ENCODE results near the gene FKBP1C. TPM values are rescaled to one million over a fixed set of nuclear protein-coding genes. Genes with fewer than 3 reads are reported as not detected.
"Not testable (repeated sequence)": the region's sequence is repeated elsewhere in the genome, so short reads cannot be mapped to it uniquely, and the experiment has no call there.

Gene FKBP1C
- total and polyA plus RNA-seq, 9 donors, result 0.13 to 3.0 (median 0.91) TPM

DNA sequence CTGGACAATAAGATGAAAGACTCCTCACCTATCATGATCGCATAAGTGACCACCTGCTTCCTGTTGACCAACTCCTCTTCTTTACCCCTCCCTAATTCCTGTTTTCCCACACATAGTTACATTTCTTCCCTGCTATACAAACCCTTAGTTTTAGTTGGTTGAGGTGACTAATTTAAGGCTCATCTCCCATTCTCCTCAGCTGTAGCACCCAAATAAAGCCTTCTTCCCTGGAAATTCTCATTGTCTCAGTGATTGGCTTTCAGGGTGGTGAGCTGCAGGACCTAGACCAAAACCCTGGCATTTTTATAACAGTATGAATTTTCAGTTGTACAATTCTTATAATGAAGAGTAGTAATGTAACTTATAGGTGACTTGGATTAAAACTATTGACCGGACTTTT is 2.1 kb downstream of the FKBP1C start:
- no peaks in the 10 kb centered on the region for H3K27me3 ChIP-seq (ENCODE audit: control insufficient read depth, insufficient read depth, low read length)
- H3K4me3 ChIP-seq (ENCODE audit: low read length), result no peak overlapping the region
- no peak for DNase-seq
- WGBS (ENCODE audit: insufficient coverage), result no CpG with 5 or more reads among the region's 2 CpGs
- peaks cover 5% of the 10 kb centered on the region for H3K9me3 ChIP-seq (replicated peaks; ENCODE audit: control insufficient read depth, low read depth, low read length)
- no peaks in the 10 kb centered on the region for H3K36me3 ChIP-seq (ENCODE audit: control insufficient read depth, insufficient read depth, low read length)
- no peaks in the 10 kb centered on the region for H3K4me1 ChIP-seq (ENCODE audit: control insufficient read depth, insufficient read depth, low read length)
- H3K27ac ChIP-seq (ENCODE audit: low read length), result no peak overlapping the region

DNA sequence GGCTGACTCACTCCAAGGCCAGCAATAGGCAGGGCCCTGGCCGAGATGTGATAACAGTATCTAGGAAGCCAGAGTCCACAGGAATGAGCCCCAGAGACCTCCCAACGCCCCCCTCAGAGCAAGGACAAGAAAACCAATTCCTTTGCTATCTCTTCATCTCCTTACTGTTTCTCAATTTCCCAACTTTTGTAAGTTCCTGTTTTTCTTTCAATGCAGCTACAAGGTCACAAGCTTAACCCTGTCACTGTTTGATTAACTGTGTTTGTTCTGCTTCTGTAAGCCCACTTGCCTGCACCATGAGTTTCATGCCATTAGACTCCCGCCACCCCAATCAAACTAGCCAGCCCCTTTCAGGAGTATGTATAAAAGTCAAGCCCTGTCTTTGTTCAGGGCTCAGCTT is 3.5 kb downstream of the FKBP1C start:
- H3K4me1 ChIP-seq (ENCODE audit: control insufficient read depth, insufficient read depth, low read length), result no peaks in the 10 kb centered on the region
- no peak overlapping the region for H3K27ac ChIP-seq (ENCODE audit: low read length)
- peaks cover 5% of the 10 kb centered on the region for H3K9me3 ChIP-seq (replicated peaks; ENCODE audit: control insufficient read depth, low read depth, low read length)
- DNase-seq, result no peak
- no CpG with 5 or more reads among the region's 3 CpGs for WGBS (ENCODE audit: insufficient coverage)
- H3K4me3 ChIP-seq (ENCODE audit: low read length), result no peak overlapping the region
- no peaks in the 10 kb centered on the region for H3K27me3 ChIP-seq (ENCODE audit: control insufficient read depth, insufficient read depth, low read length)
- no peaks in the 10 kb centered on the region for H3K36me3 ChIP-seq (ENCODE audit: control insufficient read depth, insufficient read depth, low read length)

DNA sequence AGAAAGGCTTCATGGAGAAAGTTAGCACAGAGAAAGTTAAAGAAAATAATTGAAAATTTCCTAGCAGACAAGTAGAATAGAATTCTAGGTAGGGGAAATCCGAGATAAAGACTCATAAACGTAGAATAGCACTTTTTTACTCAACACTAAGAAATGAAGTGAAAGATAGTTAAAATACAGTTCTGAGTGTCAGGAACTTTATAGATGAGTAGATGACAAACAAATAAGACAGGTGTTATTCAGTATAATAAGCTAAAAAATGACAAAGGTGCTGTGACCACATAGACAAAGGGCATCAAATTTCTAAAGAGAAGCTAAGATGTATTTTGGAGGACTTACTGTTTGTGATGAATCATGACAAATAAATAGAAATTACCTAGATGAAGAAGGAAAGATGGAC is 12.9 kb downstream of the FKBP1C start:
- DNase-seq, result no peak
- Histone ChIP-seq H3K36me3 (ENCODE audit: control insufficient read depth, insufficient read depth, low read length) (no peaks in the 10 kb centered on the region), H3K4me3 (ENCODE audit: low read length) (no peak overlapping the region), H3K9me3 (replicated peaks; ENCODE audit: control insufficient read depth, low read depth, low read length) (no peaks in the 10 kb centered on the region), H3K27ac (ENCODE audit: low read length) (no peak overlapping the region), H3K27me3 (ENCODE audit: control insufficient read depth, insufficient read depth, low read length) (no peaks in the 10 kb centered on the region), H3K4me1 (ENCODE audit: control insufficient read depth, insufficient read depth, low read length) (no peaks in the 10 kb centered on the region)
- no CpG with 5 or more reads among the region's 2 CpGs for WGBS (ENCODE audit: insufficient coverage)

DNA sequence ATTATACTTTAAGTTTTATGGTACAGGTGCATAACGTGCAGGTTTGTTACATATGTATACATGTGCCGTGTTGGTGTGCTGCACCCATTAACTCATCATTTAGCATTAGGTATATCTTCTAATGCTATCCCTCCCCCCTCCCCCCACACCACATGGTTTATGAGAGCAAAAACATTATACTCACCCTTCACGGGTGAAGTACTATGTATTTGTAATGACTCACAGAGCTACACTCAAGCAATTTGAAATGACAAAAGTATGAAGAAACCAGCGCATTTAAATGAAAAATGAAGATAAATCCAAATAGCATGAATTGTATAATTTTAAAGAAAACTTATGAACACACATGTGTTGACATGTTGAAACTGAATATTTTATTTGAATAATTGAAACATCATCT is 14.7 kb downstream of the FKBP1C start:
- H3K27ac ChIP-seq (ENCODE audit: low read length); DNase-seq; H3K4me3 ChIP-seq (ENCODE audit: low read length); H3K4me1 ChIP-seq (ENCODE audit: control insufficient read depth, insufficient read depth, low read length); H3K9me3 ChIP-seq (replicated peaks; ENCODE audit: control insufficient read depth, low read depth, low read length); H3K27me3 ChIP-seq (ENCODE audit: control insufficient read depth, insufficient read depth, low read length); H3K36me3 ChIP-seq (ENCODE audit: control insufficient read depth, insufficient read depth, low read length): not testable (repeated sequence)
- WGBS (ENCODE audit: insufficient coverage), result no CpG with 5 or more reads among the region's 4 CpGs

DNA sequence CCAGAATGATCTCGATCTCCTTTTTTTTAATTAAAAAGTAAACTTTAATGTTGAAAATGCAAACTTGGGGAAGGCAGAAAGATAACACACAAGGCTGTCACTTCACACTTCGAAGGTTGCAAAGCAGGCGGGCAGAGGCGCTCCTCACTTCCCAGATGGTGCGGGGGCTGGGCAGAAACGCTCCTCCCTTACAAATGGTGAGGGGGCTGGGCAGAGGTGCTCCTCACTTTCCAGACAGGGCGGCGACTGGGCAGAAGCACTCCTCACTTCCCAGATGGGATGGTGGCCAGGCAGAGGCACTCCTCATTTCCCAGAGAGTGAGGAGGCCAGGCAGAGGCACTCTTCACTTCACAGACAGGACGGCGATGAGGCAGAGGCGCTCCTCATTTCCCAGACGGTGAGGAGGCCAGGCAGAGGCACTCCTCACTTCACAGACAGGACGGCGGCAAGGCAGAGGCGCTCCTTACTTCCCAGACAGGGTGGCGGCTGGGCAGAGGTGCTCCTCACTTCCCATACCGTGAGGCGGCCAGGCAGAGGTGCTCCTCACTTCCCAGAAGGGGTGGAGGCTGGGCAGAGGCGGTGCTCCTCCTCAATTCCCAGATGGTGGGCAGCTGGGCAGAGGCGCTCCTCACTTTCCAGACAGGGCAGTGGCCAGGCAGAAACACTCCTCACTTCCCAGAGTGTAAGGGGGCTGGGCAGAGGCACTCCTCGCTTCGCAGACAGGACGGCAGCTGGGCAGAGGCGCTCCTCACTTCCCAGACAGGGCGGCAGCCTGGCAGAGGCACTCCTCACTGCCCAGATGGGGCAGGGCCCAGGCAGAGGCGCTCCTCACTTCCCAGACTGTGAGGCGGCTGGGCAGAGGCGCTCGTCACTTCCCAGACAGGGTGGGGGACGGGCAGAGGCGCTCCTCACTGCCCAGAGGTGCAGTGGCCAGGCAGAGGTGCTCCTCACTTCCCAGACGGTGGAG is 16.9 kb downstream of the FKBP1C start:
- H3K4me1 ChIP-seq (ENCODE audit: control insufficient read depth, insufficient read depth, low read length); H3K27ac ChIP-seq (ENCODE audit: low read length); H3K27me3 ChIP-seq (ENCODE audit: control insufficient read depth, insufficient read depth, low read length); H3K4me3 ChIP-seq (ENCODE audit: low read length); DNase-seq; H3K9me3 ChIP-seq (replicated peaks; ENCODE audit: control insufficient read depth, low read depth, low read length); H3K36me3 ChIP-seq (ENCODE audit: control insufficient read depth, insufficient read depth, low read length): not testable (repeated sequence)
- 94% methylated on average over 20 of the region's 32 CpGs for WGBS (ENCODE audit: insufficient coverage)

DNA sequence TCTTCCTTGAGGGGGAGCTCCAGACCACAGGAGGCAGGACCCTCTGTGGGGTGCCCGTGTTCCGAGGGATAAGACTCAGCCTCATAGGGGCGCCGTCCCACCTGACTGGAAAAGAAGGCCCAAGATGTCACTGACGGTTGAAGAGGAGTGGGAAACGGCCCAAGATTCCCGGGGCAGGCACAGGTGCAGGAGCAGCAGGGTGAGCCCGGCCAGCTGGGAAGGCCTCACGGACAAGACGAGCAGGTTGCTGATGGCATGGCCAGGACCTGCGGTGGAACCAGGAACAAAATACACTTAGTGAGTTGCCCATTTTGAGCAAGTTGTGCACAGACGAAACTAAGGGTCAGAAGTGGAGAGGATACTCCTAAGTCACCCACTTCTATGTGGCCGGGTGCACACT is 18.8 kb downstream of the FKBP1C start:
- WGBS (ENCODE audit: insufficient coverage), result 94% methylated on average over 9 of the region's 13 CpGs
- H3K4me1 ChIP-seq (ENCODE audit: control insufficient read depth, insufficient read depth, low read length); DNase-seq; H3K27ac ChIP-seq (ENCODE audit: low read length); H3K27me3 ChIP-seq (ENCODE audit: control insufficient read depth, insufficient read depth, low read length); H3K36me3 ChIP-seq (ENCODE audit: control insufficient read depth, insufficient read depth, low read length); H3K9me3 ChIP-seq (replicated peaks; ENCODE audit: control insufficient read depth, low read depth, low read length); H3K4me3 ChIP-seq (ENCODE audit: low read length): not testable (repeated sequence)

DNA sequence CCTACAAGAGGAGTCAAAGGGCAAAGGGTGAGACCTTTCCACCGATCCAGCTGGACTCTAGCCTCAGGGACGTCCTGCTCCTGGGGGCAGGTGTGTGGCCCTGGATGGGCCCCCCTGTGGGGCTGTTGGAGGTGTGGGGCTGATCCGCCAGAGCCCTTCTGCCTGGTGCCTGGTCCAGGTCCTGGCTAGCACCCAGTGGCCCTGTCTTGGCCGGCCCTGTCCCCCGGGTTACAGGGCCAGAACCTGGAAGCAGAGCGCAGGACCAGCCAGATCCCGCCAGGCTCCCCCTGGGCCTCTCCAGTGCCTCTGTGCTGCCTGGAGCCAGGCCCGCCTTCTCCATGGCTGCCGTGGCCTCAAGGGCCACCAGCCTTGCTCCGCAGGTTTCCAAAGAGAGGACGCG is 19.2 kb downstream of the FKBP1C start:
- H3K4me1 ChIP-seq (ENCODE audit: control insufficient read depth, insufficient read depth, low read length); H3K9me3 ChIP-seq (replicated peaks; ENCODE audit: control insufficient read depth, low read depth, low read length); H3K36me3 ChIP-seq (ENCODE audit: control insufficient read depth, insufficient read depth, low read length); H3K27me3 ChIP-seq (ENCODE audit: control insufficient read depth, insufficient read depth, low read length); H3K4me3 ChIP-seq (ENCODE audit: low read length); H3K27ac ChIP-seq (ENCODE audit: low read length); DNase-seq: not testable (repeated sequence)
- 86% methylated on average over 3 of the region's 12 CpGs for WGBS (ENCODE audit: insufficient coverage)

DNA sequence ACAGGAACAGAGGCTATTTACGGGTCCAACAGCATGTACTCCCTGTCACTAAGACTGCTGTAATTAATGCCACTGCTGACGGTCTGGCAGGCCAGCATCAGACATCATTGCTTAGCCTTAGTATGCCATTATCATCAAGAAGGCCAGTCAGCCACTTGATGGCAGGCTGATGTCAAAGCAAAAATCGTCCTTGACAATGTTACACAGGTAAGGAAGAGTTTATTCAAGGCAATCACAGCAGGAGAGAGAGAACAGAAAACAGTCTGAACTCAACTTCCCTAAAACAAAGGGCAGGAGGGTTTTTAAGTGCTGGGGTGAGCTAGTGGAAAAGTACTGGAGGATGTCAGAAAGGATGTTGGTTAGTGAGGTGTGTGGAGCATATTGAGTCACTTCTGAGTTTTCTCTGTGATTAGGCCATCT is 25.1 kb downstream of the FKBP1C start:
- no CpG with 5 or more reads among the region's 3 CpGs for WGBS (ENCODE audit: insufficient coverage)
- Histone ChIP-seq H3K27ac (ENCODE audit: low read length) (no peak overlapping the region), H3K9me3 (replicated peaks; ENCODE audit: control insufficient read depth, low read depth, low read length) (no peaks in the 10 kb centered on the region), H3K4me3 (ENCODE audit: low read length) (no peak overlapping the region), H3K36me3 (ENCODE audit: control insufficient read depth, insufficient read depth, low read length) (no peaks in the 10 kb centered on the region), H3K27me3 (ENCODE audit: control insufficient read depth, insufficient read depth, low read length) (no peaks in the 10 kb centered on the region), H3K4me1 (ENCODE audit: control insufficient read depth, insufficient read depth, low read length) (no peaks in the 10 kb centered on the region)
- DNase-seq, result no peak

DNA sequence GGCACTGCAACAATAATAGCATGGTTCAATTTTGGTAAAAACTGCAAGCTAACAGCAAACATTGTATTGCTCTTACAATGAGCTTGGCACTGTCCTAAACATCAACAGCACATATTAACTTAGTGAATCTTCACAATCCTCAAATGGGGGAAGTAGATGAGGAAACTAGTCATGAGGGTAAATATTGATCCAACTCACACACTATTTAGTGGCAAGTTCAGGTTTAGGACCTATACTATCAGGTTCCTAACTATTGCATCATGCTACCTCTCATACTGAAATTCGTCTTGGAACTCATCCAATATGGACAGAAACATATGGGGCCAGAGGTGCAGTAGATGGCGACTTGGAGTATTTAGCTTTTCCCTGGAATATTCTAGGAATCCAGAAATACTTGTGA is 34.2 kb downstream of the FKBP1C start:
- Histone ChIP-seq H3K4me1 (ENCODE audit: control insufficient read depth, insufficient read depth, low read length) (no peaks in the 10 kb centered on the region), H3K4me3 (ENCODE audit: low read length) (no peak overlapping the region), H3K9me3 (replicated peaks; ENCODE audit: control insufficient read depth, low read depth, low read length) (no peaks in the 10 kb centered on the region), H3K27me3 (ENCODE audit: control insufficient read depth, insufficient read depth, low read length) (no peaks in the 10 kb centered on the region), H3K36me3 (ENCODE audit: control insufficient read depth, insufficient read depth, low read length) (no peaks in the 10 kb centered on the region), H3K27ac (ENCODE audit: low read length) (no peak overlapping the region)
- WGBS (ENCODE audit: insufficient coverage), result no CpG with 5 or more reads among the region's 2 CpGs
- DNase-seq, result no peak

DNA sequence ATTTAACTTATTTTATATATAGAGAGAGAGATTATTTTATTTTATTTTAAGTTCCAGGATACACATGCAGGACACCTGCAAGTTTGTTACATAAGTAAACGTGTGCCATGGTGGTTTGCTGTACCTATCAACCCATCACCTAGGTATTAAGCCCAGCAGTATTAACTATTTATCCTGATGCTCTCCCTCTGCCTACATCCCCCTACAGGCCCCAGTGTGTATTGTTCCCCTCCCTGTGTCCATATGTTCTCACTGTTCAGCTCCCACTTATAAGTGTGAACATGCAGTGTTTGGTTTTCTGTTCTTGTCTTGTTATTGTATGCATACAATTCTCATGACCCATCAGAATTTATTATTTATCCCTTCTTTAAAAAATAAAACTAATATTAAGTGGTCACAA is 34.6 kb downstream of the FKBP1C start:
- H3K27me3 ChIP-seq (ENCODE audit: control insufficient read depth, insufficient read depth, low read length), result no peaks in the 10 kb centered on the region
- no peak overlapping the region for H3K27ac ChIP-seq (ENCODE audit: low read length)
- no CpG with 5 or more reads among the region's 1 CpG for WGBS (ENCODE audit: insufficient coverage)
- H3K36me3 ChIP-seq (ENCODE audit: control insufficient read depth, insufficient read depth, low read length), result no peaks in the 10 kb centered on the region
- no peaks in the 10 kb centered on the region for H3K4me1 ChIP-seq (ENCODE audit: control insufficient read depth, insufficient read depth, low read length)
- H3K9me3 ChIP-seq (replicated peaks; ENCODE audit: control insufficient read depth, low read depth, low read length), result no peaks in the 10 kb centered on the region
- no peak for DNase-seq
- H3K4me3 ChIP-seq (ENCODE audit: low read length), result no peak overlapping the region

DNA sequence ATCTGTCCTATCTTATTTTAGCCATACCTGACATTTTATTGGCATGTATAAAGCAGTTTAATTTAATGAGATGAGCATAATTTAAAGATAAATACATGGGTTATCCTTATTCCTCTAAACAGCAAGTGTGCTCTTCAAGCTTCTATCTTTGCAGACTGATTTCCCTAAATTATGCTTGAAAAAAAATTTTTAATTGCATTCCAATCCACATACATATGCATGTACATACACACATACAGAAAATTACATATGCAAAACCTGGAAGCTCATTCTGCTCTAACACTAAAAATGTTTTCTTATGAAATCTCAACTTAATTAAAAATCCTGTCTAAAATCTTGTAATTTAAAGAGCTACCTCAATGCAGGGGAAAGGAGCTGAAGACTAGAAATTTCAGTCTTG is 35.3 kb downstream of the FKBP1C start:
- H3K27me3 ChIP-seq (ENCODE audit: control insufficient read depth, insufficient read depth, low read length), result no peaks in the 10 kb centered on the region
- H3K4me1 ChIP-seq (ENCODE audit: control insufficient read depth, insufficient read depth, low read length), result no peaks in the 10 kb centered on the region
- no peak overlapping the region for H3K4me3 ChIP-seq (ENCODE audit: low read length)
- DNase-seq, result no peak
- no peak overlapping the region for H3K27ac ChIP-seq (ENCODE audit: low read length)
- no peaks in the 10 kb centered on the region for H3K9me3 ChIP-seq (replicated peaks; ENCODE audit: control insufficient read depth, low read depth, low read length)
- no peaks in the 10 kb centered on the region for H3K36me3 ChIP-seq (ENCODE audit: control insufficient read depth, insufficient read depth, low read length)

All from muscle of leg (tissue), 11 donors.